ENCODE measurements around the gene HOOK1. TPM values are rescaled to one million over a fixed set of nuclear protein-coding genes. Genes with fewer than 3 reads are reported as not detected.

The HOOK1 gene
- total RNA-seq, 1 donor from 2014 or later: 4.0 TPM

DNA sequence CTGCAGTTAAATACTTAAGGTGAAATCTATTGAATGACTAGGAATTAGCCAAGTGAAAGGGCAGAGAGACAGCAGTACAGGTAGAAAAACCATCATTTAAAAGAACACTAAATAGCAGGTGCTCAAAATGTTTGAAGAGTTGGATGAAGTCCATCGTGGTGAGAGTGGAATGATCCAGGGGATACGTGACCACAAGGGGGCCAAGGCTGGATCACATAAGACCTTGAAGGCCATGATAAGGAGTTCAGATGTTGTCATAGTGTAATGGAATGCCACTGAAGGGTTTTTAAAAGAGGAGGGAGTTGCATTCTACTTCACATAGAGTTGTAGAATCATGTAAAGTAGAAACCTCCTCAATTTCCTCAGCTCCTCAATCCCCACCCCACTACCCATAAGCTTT lies 34.8 kb upstream of the HOOK1 start:
- Histone ChIP-seq H3K4me3 (no peak overlapping the region), H3K27me3 (ENCODE audit: low read depth) (no peaks in the 10 kb centered on the region), H3K36me3 (no peaks in the 10 kb centered on the region), H3K4me1 (no peaks in the 10 kb centered on the region), H3K9me3 (replicated peaks) (no peaks in the 10 kb centered on the region), H3K27ac (replicated peaks) (no peak overlapping the region)
- TF ChIP-seq, protein P1, sequence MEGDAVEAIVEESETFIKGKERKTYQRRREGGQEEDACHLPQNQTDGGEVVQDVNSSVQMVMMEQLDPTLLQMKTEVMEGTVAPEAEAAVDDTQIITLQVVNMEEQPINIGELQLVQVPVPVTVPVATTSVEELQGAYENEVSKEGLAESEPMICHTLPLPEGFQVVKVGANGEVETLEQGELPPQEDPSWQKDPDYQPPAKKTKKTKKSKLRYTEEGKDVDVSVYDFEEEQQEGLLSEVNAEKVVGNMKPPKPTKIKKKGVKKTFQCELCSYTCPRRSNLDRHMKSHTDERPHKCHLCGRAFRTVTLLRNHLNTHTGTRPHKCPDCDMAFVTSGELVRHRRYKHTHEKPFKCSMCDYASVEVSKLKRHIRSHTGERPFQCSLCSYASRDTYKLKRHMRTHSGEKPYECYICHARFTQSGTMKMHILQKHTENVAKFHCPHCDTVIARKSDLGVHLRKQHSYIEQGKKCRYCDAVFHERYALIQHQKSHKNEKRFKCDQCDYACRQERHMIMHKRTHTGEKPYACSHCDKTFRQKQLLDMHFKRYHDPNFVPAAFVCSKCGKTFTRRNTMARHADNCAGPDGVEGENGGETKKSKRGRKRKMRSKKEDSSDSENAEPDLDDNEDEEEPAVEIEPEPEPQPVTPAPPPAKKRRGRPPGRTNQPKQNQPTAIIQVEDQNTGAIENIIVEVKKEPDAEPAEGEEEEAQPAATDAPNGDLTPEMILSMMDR (IDR thresholded peaks at IDR 0.05; ENCODE audit: borderline replicate concordance): peak; percentile 17
- no peak for DNase-seq
- intact Hi-C loops (cut with micrococcal nuclease): no loop called here

DNA sequence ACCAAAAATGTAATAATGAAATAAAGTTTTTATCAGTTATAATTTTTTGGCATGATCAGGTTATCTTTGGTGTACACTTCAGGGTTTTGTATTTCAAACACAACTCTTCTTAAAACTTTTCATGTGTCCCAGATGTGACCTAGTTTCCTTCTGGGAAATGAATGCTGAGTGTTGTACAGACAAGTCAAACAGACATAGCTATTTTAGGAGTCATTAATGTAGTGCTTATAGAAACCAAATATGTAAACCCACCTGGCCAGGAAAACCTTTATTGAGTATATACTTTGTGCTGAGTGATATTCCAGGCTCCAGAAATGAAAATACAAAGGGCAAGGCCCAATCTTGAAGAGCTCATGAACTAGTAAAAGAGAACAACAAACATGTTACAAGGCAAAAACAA lies 25.9 kb upstream of the HOOK1 start:
- no peak for DNase-seq
- no peak overlapping the region for H3K4me3 ChIP-seq
- H3K4me1 ChIP-seq: no peaks in the 10 kb centered on the region
- TF ChIP-seq, protein P1 (IDR thresholded peaks at IDR 0.05; ENCODE audit: borderline replicate concordance): no peak
- no peaks in the 10 kb centered on the region for H3K27me3 ChIP-seq (ENCODE audit: low read depth)
- no peak overlapping the region for H3K27ac ChIP-seq (replicated peaks)
- intact Hi-C loops (cut with micrococcal nuclease): no loop called here
- peaks cover 21% of the 10 kb centered on the region for H3K9me3 ChIP-seq (replicated peaks)
- H3K36me3 ChIP-seq: no peaks in the 10 kb centered on the region

DNA sequence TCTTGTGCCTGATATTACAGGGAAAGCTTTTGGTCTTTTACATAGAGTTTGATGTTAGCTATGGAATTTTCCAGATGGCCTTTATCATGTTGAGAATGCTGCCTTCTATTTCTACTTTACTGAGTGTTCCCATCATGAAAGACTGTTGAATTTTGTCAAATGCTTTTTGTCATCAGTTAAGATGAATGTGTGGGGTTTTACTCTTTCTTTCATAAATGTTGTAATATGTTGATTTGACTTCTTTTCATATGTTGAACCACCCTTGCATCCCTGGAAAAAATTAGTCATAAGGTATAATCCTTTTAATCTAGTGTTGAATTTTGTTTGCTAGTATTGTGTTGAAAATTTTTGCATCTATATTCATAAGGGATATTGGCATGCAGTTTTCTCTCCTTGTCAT lies 16.1 kb upstream of the HOOK1 start:
- Histone ChIP-seq H3K36me3 (no peaks in the 10 kb centered on the region), H3K4me1 (no peaks in the 10 kb centered on the region), H3K27me3 (ENCODE audit: low read depth) (no peaks in the 10 kb centered on the region), H3K9me3 (replicated peaks) (peaks cover 27% of the 10 kb centered on the region), H3K27ac (replicated peaks) (no peak overlapping the region), H3K4me3 (no peak overlapping the region)
- DNase-seq: no peak
- TF ChIP-seq, protein P1 (IDR thresholded peaks at IDR 0.05; ENCODE audit: borderline replicate concordance): no peak
- intact Hi-C loops (cut with micrococcal nuclease): no loop called here

DNA sequence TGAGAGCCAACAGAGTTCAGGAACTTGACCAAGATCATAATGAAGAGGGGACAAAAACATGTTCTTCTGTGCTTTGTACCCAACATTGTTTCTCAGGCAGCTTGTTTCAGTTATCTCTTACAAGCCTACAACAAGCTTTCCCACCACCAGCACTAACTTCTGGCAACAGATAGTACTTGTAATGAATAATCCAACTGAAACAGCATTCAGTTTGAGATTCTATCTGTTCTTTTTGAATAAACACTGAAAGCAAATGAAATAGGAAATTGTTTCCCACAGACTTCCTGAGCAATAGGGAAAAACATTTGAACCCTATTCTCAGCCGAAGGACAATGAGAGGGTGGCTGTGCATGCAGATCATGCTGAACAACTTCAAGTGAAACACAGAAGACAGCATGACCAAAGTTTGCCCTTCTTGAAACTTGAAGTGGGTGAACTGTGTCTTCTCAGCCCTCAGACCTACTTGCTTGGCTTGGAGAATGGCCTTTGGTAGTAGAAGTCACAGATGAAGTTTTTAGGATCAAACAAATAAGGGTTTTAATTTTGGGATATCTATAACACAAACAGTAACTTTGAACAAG lies 11.2 kb upstream of the HOOK1 start:
- Histone ChIP-seq H3K27ac (replicated peaks) (no peak overlapping the region), H3K9me3 (replicated peaks) (no peaks in the 10 kb centered on the region), H3K27me3 (ENCODE audit: low read depth) (no peaks in the 10 kb centered on the region), H3K36me3 (no peaks in the 10 kb centered on the region), H3K4me3 (no peak overlapping the region), H3K4me1 (no peaks in the 10 kb centered on the region)
- intact Hi-C loops (cut with micrococcal nuclease): no loop called here
- DNase-seq: no peak
- TF ChIP-seq, protein P1 (IDR thresholded peaks at IDR 0.05; ENCODE audit: borderline replicate concordance): no peak

DNA sequence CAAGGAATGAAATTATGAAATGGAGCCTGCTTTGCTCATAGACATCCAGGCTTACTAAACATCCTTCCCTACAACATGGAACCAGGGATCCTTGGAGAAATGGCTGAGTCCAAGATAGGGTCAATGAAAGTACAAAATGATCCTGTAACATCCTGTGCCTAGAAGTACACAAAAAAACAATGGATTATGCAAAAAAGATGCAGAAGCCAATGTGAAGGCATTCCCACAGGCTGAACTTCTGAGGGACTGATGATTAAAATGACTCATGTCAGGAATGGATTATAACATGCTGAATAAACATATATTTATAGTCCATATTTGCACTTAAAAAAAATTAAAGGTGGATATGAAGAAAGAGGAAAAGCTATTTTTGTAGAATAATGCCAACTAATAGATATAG lies 10.4 kb upstream of the HOOK1 start:
- Histone ChIP-seq H3K27ac (replicated peaks) (no peak overlapping the region), H3K4me1 (no peaks in the 10 kb centered on the region), H3K27me3 (ENCODE audit: low read depth) (no peaks in the 10 kb centered on the region), H3K4me3 (no peak overlapping the region), H3K9me3 (replicated peaks) (no peaks in the 10 kb centered on the region), H3K36me3 (no peaks in the 10 kb centered on the region)
- no peak for DNase-seq
- intact Hi-C loops (cut with micrococcal nuclease): no loop called here
- TF ChIP-seq, protein P1 (IDR thresholded peaks at IDR 0.05; ENCODE audit: borderline replicate concordance): no peak

All from left ventricle myocardium inferior (tissue), 1 donor.